GM18499 (cell line): ENCODE measurements around the gene CLIP2.
"Not testable (repeated sequence)": the region's sequence is repeated elsewhere in the genome, so short reads cannot be mapped to it uniquely, and the experiment has no call there.

Source experiments
- ATAC-seq: cut with Tn5 transposase; IDR thresholded peaks from one replicate; pipeline ENCODE4 v1.9.1; 2021; ENCODE audit warnings: moderate number of reproducible peaks; ENCODE audit not compliant: insufficient read depth, unreplicated experiment

CLIP2 gene

DNA sequence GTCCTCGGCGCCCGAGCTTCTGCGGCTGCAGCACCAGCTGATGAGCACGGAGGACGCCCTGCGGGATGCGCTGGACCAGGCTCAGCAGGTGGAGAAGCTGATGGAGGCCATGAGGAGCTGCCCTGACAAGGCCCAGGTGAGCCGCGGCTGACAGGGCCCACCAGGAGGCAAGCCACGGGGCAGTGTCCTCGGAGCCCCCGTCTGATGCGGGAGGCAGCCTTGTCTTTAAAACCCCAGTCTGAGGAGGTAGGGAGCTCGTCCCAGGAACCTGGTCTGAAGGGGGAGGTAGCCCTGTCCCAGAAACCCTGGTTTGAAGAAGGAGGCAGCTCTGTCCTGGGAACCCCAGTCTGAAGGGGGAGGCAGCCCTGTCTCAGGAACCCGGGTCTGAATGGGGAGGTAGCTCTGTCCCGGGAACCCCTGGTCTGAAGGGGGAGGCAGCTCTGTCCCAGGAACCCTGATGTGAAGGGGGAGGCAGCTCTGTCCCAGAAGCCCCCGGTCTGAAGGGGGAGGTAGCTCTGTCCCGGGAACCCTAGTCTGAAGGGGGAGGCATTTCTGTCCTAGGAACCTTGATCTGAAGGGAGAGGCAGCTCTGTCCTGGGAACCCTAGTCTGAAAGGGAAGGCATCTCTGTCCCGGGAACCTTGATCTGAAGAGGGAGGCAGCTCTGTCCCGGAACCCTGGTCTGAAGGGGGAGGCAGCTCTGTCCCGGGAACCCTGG lies 111.4 kb downstream of the CLIP2 start:
- ATAC-seq = no peak

DNA sequence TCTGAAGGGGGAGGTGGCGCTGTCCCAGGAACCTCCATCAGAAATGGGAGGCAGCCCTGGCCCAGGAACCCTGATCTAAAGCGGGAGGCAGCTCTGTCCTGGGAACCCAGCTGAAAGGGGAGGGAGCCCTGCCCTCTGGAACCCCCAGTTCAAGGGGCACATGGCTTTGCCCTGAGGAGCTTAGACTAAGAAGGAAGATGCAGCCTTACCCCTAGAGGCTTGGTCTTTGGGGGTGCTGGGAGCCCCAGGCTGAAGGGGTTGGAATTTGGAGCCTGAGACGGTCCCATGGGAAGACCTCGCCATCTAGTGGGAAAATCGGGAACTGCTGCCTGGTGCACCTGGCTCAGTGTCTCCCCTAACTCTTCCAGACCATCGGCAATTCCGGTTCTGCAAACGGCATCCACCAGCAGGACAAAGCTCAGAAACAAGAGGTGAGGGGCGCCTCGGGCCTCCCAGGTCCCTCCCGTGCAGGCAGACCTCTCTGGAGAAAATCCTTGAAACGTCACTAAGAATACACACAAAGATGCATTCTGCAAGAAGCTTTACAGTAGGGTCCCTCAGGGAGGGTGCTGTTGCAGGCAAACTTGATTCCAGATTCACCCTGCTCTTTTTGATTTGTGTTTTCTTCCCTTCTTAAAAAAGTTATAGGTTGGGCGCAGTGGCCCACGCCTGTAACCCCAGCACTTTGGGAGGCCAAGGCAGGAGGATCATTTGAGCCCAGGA lies 112.1 kb downstream of the CLIP2 start:
- ATAC-seq = no peak

DNA sequence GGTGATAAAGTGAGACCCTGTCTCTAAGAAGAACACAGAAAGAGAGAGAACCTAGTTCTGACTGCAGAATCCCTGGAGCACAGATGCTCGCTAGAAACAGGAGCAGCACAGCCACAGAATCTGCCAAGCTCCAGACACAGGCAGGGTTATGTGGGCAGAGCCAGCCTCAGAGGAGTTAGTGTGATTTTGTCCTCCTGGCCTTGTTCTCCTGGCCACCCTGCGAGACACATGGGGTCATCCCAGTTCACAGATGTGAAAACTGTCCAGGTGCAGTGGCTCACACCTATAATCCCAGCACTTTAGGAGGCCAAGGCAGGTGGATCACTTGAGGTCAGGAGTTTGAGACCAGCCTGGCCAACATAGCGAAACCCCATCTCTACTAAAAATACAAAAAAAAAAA lies 113.5 kb downstream of the CLIP2 start:
- ATAC-seq = not testable (repeated sequence)

DNA sequence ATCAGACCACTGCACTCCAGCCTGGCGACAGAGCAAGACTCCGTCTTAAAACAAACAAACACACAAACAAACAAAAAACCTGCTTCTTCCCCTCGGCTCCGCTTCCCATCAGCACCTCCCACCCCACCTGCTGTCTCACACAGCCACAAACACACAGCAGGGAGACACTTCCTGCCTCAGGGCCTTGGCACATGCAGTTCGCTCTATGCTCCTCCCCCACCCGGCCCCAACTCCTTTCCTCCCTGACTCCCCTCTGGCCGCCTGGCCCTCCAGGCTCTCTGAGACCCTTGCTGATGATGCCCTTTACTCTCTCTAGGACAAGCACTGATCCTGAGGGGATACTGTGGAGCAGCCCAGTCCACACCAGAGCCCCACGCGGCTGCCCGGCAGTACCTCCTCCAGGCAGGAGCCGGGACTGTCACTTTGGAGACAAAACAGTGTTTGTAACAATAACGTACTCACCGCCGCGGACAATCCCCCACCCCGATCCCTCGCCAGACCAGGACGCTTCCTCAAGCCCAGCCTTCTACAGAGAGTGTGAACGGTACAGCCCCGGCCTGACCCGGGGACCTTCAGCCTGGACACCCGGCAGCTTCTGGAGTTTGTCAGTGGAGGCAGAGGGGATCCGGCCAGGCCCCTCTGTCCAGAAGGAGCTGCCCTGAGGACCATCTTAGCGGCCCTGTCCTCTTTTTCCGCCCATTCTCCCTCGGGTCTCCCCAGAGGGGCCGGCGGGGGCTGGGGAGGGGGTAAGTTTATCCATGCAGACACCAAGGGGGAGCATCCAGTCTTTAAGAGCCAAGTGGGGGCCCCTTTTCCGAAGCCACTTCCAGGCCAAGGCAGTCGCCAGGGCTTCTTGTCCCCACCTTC lies 114.5 kb downstream of the CLIP2 start:
- ATAC-seq = no peak

DNA sequence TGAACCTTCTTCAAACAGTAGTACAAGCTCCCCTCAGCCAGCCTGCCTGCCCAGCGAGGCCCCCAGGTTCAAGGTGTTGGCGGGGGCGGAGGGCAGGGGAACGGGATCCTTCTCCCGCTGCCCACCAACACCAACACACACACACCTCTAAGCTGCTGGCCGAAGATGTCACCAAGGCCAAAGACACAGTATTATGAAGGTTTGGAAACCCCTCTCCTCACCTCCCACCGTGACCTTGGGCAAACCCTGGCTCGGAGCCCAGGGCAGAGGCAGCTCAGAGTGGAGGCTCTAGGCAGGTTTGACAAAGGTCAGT lies 115.1 kb downstream of the CLIP2 start:
- no peak for ATAC-seq

DNA sequence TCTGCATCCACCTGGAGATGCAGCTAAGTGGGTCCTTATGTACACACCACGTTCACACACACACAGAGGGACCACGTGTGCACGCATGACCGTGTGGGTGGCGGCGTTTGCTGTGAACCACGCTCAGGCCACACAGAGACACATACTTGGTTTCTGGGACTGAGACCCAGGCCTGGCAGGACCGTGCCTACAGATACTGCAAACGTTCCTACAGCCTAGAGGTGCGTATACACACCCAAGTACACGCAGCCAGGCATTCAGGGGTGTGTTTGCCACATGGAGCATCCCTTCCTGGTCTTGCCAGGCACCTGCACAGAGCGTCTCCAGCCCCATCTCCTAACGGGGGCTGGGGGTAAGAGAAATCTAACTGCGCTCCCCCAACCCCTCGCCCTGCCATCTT lies 115.5 kb downstream of the CLIP2 start:
- ATAC-seq = no peak

DNA sequence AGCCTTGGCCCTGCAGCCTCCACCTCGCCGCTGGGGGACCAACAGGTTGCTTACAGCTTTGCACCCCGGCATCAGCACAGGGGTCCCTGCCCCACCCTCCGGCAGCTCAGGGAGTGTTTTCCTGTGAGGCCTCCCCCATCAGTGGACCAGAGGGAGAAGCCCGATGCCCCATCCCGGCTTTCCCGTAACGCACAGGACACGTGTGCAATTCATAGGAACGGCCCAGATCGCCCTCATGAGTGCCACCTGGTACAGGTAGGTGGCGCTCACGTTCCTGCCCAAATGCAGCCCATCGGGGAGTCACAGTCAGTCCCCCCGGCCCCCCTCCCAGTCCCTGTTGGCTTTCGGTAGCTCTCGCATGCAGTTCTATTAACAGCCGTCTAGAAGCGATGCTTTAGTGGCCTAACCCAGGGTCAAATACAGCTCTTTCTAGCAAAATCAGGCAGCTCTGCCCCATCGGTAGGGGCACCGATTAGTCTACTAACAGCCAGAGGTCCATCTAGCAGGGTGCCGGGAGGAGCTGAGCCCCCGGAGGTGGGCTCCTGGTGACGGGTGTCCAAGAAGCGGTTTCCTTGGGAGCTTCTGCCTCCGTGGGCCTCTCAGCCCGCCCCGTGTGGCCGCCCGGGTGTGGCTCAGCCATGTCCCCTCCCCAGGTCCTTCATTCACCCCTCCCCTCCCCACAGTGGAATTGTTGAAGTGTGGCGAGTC lies 116.1 kb downstream of the CLIP2 start:
- ATAC-seq = no peak

DNA sequence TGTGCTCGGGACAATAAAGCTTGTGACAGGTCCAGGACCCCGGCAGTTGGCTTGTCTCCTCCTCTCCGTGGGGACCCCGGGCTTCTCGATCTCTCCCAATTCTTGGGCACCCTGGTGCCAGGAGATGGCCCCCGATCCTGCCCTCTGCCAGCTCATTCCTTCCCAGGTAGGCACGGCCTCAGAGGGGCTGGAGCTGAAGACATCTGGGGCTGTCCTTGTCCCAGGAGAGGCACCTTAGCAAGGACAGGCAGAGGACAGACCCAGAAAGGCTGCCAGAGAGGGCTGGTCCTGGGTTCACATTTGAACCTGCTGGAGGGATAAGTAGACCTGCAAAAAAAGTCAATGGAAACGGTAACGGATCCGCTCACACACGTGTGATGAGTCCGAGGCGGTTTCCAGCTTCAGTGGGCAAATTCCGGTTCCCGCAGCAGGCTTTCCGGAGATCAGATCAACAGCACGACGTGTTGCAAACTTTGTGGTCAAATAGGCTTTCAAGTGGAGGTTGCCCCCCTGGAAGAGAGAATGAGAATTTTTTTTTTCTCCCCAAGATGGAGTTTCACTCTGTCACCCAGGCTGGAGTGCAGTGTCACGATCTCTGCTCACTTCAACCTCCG lies 116.8 kb downstream of the CLIP2 start:
- ATAC-seq = no peak

DNA sequence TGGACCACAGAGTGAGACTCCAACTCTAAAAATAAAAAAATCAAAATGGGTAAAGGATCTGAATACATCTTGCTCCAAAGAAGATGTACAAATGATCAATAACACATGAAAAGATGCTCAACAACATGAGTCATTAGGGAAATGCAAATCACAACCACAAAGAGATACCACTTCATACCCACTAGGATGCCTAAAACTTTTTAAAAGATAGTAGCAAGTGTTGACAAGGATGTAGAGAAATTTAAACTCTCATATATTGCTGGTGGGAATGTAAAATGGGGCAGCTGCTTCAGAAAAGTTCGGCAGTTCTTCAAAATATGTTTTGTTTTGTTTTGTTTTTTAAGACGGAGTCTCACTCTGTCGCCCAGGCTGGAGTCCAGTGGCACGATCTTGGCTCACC lies 118.8 kb downstream of the CLIP2 start:
- no peak for ATAC-seq

DNA sequence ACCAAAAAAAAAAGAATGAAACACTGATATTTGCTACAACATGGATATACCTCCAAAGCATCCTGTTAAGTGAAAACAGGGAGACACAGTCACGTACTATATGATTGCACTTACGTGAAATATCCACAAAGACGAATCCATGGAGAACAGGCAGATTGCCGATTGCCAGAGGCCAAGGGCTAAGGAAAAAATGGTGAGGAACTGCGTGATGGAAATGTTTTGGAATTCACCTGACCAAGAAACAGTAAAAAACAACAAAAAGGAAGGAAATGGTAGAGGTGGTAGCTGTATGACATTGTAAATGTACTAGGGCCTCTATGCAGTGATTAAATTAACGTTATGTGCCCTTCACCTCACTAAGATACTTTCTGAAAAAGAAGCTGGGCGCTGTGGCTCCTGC lies 120.4 kb downstream of the CLIP2 start:
- no peak for ATAC-seq

DNA sequence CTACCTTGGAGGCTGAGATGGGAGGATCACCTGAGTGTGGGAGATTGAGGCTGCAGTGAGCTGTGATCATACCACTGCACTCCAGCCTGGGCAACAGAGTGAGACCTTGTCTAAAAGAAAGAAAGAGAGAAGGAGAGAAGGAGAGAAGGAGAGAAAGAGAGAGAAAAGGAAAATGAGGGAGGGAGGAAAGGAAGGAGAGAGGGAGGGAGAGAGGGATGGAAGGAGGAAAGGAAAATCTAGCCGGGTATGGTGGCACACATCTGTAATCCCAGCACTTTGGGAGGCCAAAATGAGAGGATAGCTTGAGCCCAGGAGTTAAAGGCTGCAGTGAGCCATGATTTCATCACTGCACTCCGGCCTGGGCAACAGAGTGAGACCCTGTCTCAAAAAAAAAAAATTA lies 121.6 kb downstream of the CLIP2 start:
- ATAC-seq = no peak

DNA sequence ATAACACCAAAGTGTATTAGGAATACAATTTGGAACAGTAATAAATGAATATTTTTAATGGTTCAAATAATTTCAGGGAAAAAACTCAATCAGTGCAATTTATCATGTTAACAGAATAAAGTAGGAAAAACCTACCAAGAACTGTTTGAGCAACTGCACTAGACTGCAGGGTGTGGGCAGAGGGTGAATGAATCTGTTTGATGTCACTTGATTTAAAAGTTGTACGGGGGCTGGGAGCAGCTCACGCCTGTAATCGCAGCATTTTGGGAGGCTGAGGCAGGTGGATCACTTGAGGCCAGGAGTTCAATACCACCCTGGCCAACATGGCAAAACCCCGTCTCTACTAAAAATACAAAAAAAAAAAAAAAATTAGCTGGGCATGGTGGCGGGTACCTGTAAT lies 122.4 kb downstream of the CLIP2 start:
- ATAC-seq = not testable (repeated sequence)

DNA sequence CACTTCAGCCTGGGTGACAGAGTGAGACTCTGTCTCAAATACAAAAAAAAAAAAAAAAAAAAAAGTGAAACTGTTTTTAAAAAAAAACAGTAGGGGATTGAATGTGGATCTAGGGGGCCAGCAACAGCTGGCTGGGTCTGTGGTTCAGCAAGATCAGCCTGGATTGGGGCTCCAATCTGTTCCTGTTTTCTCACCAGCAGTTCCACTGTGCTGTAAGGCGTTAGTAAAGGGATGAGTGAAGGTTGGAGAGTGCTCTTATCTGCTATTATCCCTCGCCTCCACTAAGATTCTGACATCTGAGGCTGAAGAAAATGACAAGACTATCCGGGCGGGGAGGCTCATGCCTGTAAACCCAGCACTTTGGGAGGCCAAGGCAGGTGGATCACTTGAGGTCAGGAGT lies 122.8 kb downstream of the CLIP2 start:
- no peak for ATAC-seq

DNA sequence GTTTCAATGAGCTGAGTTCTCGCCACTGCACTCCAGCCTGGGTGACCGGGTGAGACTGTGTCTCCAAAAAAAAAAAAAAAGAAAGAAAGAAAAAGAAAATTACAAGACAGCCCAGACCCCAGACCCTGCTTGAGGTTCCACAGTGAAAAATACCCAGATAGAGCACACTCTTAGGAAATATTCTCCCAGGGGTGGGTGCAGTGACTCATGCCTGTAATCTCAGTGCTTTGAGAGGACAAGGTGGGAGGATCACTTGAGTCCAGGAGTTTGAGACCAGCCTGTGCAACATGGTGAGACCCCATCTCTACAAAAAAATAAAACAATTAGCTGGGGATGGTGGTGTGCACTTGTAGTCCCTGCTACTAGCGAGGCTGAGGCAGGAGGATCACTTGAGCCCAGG lies 123.4 kb downstream of the CLIP2 start:
- ATAC-seq = no peak

DNA sequence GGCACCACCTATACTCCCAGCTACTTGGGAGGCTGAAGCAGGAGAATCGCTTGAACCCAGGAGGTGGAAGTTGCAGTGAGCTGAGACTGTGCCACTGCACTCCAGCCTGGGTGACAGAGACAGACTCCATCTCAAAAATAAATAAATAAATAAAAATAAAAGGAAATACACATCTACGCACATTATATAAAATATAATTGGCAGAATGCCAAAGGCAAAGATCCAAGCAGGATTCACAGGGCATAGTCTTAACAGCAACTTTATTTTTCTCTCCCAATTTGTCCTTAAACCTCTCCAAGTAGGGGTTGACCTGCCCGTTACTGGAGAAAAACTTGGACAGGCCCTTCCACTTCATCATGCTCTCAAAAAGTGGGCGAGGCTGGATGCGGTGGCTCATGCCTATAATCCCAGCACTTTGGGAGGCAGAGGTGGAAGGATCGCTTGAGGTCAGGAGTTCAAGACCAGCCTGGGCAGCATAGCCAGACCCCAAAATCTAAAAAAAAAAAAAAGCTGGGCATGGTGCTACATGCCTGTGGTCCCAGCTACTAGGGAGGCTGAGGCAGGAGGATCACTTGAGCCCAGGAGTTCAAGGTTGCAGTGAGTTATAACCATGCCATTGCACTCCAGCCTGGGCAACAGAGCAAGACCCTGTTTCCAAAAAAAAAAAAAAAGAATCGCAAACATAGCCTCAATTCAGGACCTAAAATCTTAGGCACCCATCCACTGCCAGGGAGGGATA lies 125.6 kb downstream of the CLIP2 start:
- ATAC-seq = not testable (repeated sequence)

DNA sequence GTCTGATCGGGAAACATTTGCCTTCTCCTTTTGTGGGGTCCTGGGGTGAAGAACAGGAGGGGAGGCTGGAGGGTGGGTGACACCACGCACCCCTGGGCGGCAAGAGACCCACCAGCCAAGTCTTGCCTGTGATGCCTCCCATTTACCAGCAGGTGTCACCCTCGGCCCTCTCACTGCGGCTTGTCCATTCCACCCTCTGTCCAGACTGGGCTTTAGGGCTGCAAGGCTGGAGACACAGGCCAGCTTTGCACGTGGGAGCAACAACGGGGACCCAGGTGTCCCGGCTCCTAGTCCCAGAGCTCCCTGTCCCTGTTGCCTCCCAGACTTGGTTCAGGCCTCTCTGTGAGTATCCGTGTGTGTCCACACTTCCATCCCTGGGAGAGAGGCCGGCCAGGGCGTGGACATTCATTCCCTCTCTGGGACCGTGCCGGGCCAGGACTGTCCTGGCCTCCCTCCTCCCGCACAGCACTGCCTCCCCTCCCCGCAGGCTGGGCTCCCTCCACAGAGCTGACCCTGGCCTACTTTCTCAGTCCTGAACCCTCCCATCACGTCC lies 128.3 kb downstream of the CLIP2 start:
- ATAC-seq = no peak

DNA sequence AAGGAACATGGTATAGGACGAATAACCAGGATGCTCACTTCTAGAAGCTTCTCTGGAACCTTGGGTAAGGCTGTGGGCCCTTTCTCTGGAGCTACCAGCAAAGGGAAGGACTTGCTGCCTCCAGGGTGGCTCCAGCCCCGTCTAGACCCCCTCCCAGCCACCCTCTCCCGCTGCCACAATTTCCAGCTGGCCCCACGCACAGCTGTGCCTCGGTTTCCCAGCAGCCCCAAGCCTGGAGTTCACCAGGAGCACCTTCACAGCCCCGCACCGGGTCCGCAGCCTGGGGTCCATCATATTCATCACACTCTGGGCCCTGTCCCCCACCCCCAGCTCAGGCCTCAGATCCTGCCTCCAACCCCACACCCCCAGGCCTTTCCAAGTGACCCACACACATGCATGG lies 128.9 kb downstream of the CLIP2 start:
- ATAC-seq = no peak

DNA sequence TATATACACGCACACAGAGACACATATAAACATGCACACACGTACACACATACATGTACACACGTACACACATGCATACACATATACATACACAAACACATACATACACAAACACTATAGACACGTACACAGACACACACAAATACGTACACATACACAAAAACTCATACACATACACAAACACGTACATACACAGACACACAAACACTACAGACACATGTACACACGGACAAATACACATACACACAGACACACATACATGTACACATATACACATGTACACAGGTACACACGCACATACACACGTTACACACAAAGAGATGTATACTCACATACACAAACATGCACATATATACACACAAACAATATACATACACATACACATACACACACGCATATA lies 129.3 kb downstream of the CLIP2 start:
- ATAC-seq = no peak

DNA sequence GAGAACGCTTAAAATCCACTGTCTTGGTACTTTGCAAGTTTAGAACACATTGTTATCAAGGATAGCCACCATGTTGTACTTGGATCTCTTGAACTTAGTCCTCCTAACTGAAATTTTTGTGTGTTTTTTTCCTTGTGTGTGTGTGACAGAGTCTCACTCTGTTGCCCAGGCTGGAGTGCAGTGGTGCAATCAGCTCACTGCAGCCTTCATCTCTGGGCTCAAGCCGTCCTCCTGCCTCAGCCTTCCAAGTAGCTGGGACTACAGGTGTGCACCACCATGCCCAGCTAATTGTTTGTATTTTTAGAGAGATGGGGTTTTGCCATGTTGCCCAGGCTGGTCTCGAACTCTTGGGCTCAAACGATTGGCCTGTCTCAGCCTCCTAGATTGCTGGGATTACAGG lies 130.0 kb downstream of the CLIP2 start:
- not testable (repeated sequence) for ATAC-seq
